ENCODE results near the gene ZNF146. TPM values are rescaled to one million over a fixed set of nuclear protein-coding genes. Genes with fewer than 3 reads are reported as not detected.
"Not testable (repeated sequence)": the region's sequence is repeated elsewhere in the genome, so short reads cannot be mapped to it uniquely, and the experiment has no call there.

Gene ZNF146
- total and polyA plus RNA-seq, 2 donors from 2014 or later, result 21.0 to 50.8 TPM

GRCh38 chr19:36183245-36183628 lies 31.7 kb upstream of the ZNF146 start:
- Histone ChIP-seq H3K36me3 (ENCODE audit: control insufficient read depth in 2 of 3, insufficient read depth in 3 of 3, low read length in 3 of 3) (peaks cover 0 to 11% (median 6%) of the 10 kb centered on the region in 3 donors), H3K4me1 (ENCODE audit: control insufficient read depth in 2 of 3, insufficient read depth in 2 of 3, low read depth in 1 of 3, low read length in 3 of 3) (no peaks in the 10 kb centered on the region), H3K9me3 (ENCODE audit: control insufficient read depth in 2 of 3, insufficient read depth in 1 of 3, low read length in 3 of 3) (no peaks in the 10 kb centered on the region), H3K27me3 (ENCODE audit: control insufficient read depth, insufficient read depth, low read length) (no peaks in the 10 kb centered on the region), H3K9ac (ENCODE audit: low read length in 3 of 3) (no peak overlapping the region), H3K27ac (ENCODE audit: low read depth in 2 of 2, low read length in 2 of 2) (no peak overlapping the region), H3K4me3 (ENCODE audit: low read length in 3 of 3) (no peak overlapping the region)
- TF ChIP-seq CTCF (IDR thresholded peaks at IDR 0.05; ENCODE audit: borderline replicate concordance, extremely low read depth, insufficient read depth), result no peak
- intact Hi-C loops (cut with DNase I), result no loop called here
- FAIRE-seq (no peak), DNase-seq (peak in 1 of 5 donors; percentile 14)

GRCh38 chr19:36186722-36187121 lies 28.2 kb upstream of the ZNF146 start:
- H3K4me1 ChIP-seq (ENCODE audit: control insufficient read depth in 2 of 3, insufficient read depth in 2 of 3, low read depth in 1 of 3, low read length in 3 of 3); FAIRE-seq; DNase-seq; H3K27me3 ChIP-seq (ENCODE audit: control insufficient read depth, insufficient read depth, low read length); H3K27ac ChIP-seq (ENCODE audit: low read depth in 2 of 2, low read length in 2 of 2); H3K4me3 ChIP-seq (ENCODE audit: low read length in 3 of 3); intact Hi-C loops (cut with DNase I); H3K9me3 ChIP-seq (ENCODE audit: control insufficient read depth in 2 of 3, insufficient read depth in 1 of 3, low read length in 3 of 3); H3K9ac ChIP-seq (ENCODE audit: low read length in 3 of 3): not testable (repeated sequence)
- H3K36me3 ChIP-seq (ENCODE audit: control insufficient read depth in 2 of 3, insufficient read depth in 3 of 3, low read length in 3 of 3), result peaks cover 0 to 11% (median 6%) of the 10 kb centered on the region in 3 donors

- no peak overlapping the region for H3K27ac ChIP-seq (ENCODE audit: low read depth in 2 of 2, low read length in 2 of 2)
- H3K36me3 ChIP-seq (ENCODE audit: control insufficient read depth in 2 of 3, insufficient read depth in 3 of 3, low read length in 3 of 3), result peaks cover 0 to 9% (median 5%) of the 10 kb centered on the region in 3 donors
- H3K4me3 ChIP-seq (ENCODE audit: low read length in 3 of 3), result no peak overlapping the region
- no peaks in the 10 kb centered on the region for H3K27me3 ChIP-seq (ENCODE audit: control insufficient read depth, insufficient read depth, low read length)
- DNase-seq, result no peak
- intact Hi-C loops (cut with DNase I), result no loop called here
- H3K9me3 ChIP-seq (ENCODE audit: control insufficient read depth in 2 of 3, insufficient read depth in 1 of 3, low read length in 3 of 3), result no peaks in the 10 kb centered on the region
- no peak for FAIRE-seq
- no peaks in the 10 kb centered on the region for H3K4me1 ChIP-seq (ENCODE audit: control insufficient read depth in 2 of 3, insufficient read depth in 2 of 3, low read depth in 1 of 3, low read length in 3 of 3)
- no peak for TF ChIP-seq CTCF (IDR thresholded peaks at IDR 0.05; ENCODE audit: borderline replicate concordance, extremely low read depth, insufficient read depth)
- H3K9ac ChIP-seq (ENCODE audit: low read length in 3 of 3), result no peak overlapping the region
Measured at GRCh38 chr19:36196249-36196648, 18.7 kb upstream of the ZNF146 start.

GRCh38 chr19:36198119-36198518 lies 16.8 kb upstream of the ZNF146 start:
- FAIRE-seq, result no peak

More at GRCh38 chr19:36198119-36198518, 16.8 kb upstream of the ZNF146 start:
- no peak overlapping the region for H3K27ac ChIP-seq (ENCODE audit: low read depth in 2 of 2, low read length in 2 of 2)
- no peak overlapping the region for H3K4me3 ChIP-seq (ENCODE audit: low read length in 3 of 3)
- no peak for TF ChIP-seq CTCF (IDR thresholded peaks at IDR 0.05; ENCODE audit: borderline replicate concordance, extremely low read depth, insufficient read depth)
- no peaks in the 10 kb centered on the region for H3K4me1 ChIP-seq (ENCODE audit: control insufficient read depth in 2 of 3, insufficient read depth in 2 of 3, low read depth in 1 of 3, low read length in 3 of 3)
- no peak overlapping the region for H3K9ac ChIP-seq (ENCODE audit: low read length in 3 of 3)
- H3K9me3 ChIP-seq (ENCODE audit: control insufficient read depth in 2 of 3, insufficient read depth in 1 of 3, low read length in 3 of 3), result no peaks in the 10 kb centered on the region
- DNase-seq, result no peak
- H3K36me3 ChIP-seq (ENCODE audit: control insufficient read depth in 2 of 3, insufficient read depth in 3 of 3, low read length in 3 of 3), result peaks cover 0 to 9% (median 5%) of the 10 kb centered on the region in 3 donors
- H3K27me3 ChIP-seq (ENCODE audit: control insufficient read depth, insufficient read depth, low read length), result no peaks in the 10 kb centered on the region
- intact Hi-C loops (cut with DNase I), result no loop called here
